Activated CD8-positive, alpha-beta memory T cell treated with anti-CD3 and anti-CD28 coated beads for 4 hours (primary cell): Measurements from ENCODE around the gene TMEM164.

Experiments
- DNase-seq, 2 donors: peaks; one replicate each; pipeline ENCODE4 v3.0.0-alpha.2; 2020; ENCODE audit warnings: low read depth in 2 of 2

Gene TMEM164

DNA sequence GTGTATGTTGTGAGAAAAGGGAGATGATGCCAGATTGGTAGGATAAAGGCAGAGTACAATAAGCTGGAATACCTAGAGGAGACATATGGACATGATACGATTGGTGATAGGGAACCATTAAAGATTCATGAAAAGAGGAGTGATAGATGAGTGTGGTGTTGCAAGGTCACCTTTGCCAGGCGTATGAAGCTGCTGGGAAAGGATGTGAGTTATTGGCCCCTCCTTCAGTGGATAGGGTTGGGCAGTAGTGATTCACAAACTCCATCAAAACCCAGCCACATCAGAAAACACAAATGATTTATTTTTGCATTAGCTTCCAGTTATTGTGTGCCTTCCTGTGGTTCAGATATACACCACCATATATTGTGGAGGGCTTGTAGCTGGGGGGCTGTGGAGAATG lies 34.3 kb downstream of the TMEM164 start:
- DNase-seq: no peak

DNA sequence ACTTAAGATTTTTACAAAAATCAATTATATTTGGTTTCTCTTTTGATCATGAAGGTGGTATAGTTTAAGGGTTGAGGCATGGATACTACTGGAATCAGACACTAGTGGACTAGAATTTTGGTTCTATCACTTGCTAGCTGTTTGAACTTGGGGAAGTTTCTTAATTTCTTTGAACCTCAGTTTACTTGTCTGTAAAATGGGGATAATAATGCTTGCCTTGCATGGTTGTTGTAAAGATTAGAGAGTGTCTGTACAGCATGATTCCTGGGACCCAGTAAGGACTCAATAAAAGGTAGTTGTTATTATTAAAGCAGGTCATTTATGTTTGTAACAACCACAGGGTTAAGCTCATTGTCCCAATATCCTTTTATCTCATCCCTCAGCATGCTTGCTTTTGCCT lies 36.0 kb downstream of the TMEM164 start:
- no peak for DNase-seq

DNA sequence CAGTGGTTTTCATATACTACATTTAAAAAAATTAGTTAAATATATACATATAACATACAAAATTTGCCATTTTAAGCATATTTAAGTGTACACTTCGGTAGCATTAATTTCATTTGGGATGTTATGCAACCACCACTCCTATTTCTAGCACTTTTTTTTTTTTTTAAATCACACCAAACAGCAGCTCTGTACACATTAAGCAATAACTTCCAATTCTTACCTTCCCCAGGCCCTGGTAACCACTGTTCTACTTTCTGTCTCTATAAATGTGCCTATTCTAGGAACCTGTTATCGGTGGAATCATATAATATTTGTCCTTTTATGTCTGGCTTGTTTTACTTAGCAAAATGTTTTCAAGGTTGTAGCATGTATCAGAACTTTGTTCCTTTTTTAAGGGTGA lies 39.1 kb downstream of the TMEM164 start:
- no peak for DNase-seq

DNA sequence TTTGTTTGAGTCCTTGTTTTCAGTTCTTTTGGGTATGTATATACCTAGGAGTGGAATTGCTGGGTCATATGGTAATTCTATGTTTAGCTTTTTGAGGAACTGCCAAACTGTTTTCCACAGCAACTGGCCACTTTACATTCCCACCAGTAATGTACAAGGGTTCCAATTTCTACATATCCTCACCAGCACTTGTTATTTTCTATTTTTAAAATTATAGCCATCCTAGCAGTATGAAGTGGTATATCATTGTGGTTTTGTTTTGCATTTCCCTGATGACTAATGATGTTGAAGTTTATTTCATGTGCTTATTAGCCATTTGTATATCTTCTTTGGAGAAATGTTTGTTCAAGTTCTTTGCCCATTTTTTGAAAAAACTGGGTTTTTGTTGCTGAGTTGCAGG lies 39.6 kb downstream of the TMEM164 start:
- DNase-seq: no peak

DNA sequence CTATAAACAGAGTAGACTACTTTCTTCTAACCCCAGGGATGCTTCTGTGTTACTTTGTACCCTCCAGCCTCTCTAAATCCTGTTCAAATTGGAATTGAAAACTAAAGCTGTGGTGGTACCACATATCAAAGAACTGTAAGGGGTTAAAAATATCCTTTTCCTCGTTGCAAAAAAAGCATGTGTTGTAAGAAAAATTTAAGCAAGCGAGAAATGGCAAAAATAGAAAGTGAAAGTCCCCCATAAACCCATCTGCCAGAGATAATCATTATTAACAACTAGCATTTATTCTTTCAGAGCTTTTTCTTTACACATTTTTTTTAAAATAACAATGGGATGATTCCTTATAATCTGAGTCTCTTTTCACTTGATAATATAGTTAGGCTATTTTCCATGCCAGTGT lies 40.6 kb downstream of the TMEM164 start:
- DNase-seq: no peak

DNA sequence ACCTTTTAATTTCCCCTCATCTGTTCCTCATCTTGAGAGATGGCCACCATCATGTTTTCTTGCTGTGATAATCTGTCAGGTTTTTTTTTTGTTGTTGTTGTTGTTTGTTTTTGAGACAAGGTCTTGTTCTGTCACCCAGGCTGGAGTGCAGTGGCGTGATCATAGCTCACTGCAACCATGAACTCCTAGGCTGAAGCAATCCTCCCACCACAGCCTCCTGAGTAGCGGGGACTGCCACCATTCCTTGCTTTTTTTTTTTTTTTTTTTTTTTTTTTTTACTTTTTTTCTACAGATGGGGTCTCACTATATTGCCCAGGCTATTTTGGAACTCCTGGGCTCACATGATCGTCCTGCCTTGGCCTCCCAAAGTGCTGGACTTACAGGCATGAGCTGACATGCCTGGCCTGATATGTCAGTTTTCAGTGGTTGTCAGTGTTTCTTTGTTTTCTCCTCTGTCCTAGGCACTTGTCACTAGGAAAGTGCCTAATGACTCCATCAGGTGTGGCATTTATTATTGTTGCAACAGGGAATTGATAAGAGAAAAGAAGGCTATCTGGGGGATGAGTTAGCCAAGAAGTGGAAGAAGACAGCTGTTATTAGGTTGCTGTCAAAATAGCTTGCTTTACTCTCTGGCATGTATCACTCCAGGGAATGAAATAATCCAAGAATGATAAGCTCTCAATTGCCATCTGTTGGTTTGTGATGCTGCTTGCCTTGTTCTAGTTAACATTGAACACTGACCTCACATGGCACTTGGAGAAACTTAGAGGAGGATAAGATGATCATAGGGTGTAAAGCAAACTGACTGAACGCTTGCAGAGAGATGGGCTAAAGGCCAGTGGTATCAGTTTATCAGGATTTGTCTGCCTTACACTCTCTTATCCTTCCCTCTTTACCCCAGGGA lies 41.7 kb downstream of the TMEM164 start:
- no peak for DNase-seq

DNA sequence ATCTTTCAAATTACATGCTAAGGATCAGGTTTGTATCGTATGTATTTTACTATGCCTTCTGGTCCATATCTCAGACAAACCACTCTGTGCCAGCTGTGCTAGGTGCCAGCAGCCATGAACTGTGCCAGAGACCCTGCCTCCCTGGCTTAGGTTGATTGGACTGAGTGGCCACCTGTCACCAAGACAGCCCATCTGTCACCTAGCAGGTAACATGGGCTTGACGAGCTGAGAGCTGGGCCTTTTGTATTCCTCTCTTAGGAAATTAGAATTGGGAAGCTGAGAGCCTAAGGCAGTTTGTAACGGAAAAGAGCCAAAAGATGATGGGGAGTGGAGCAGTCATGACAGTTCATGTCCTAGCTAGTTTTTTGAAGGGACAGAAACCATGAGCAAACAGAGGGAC lies 42.5 kb downstream of the TMEM164 start:
- DNase-seq: no peak

DNA sequence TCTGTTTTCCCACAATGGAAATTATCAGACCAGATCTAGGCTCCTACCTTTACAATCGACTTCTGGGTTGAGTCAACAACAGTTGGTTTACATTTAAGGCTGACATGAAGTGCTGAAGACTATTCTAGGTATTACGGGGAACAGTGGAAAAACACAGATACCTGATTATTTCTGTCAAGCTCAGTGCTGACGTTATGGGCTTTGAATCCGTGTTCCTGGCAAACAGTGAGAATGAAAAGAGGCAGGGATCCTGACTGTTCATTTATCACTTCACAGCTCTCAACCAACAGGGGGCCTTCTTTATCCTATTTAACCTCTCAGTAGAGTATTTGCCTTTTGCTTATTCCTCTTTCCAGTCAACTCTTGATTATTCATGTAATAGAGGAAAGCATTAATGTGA lies 43.1 kb downstream of the TMEM164 start:
- no peak for DNase-seq

DNA sequence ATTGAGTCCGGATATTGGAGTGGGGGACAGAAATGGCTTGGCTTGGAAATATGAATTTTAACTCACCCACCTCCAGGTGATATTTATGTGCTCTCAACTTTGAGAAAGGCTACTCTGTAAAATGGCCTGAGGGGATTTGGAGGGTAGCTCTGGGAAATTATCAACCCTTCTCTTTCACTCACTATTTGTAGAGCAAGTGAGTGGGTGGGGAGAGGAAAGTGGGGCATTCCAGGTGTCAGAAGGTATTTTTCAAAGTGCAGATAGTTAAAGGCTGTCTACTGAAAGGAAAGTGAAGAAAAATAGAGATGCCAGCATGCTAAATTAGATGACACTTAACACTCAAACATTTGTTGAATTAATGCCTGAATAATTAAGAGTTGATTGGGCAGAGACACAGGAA lies 44.1 kb downstream of the TMEM164 start:
- DNase-seq: no peak

DNA sequence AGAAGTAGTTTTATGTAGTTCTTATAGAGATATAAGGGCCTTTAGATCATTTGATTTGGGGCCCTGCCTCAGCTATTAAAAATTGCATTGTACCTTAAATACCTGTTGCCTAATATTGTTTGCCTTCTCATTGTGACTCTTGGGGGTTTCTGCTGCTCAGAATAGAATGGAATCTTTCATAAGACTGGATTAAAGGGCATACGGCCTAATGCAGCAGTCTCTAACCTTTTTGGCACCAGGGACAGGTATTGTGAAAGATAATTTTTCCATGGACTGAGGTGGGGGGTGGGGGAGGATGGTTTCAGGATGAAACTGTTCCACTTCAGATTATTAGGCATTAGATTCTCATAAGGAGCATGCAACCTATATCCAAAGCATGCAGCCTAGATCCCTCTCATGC lies 46.2 kb downstream of the TMEM164 start:
- no peak for DNase-seq

DNA sequence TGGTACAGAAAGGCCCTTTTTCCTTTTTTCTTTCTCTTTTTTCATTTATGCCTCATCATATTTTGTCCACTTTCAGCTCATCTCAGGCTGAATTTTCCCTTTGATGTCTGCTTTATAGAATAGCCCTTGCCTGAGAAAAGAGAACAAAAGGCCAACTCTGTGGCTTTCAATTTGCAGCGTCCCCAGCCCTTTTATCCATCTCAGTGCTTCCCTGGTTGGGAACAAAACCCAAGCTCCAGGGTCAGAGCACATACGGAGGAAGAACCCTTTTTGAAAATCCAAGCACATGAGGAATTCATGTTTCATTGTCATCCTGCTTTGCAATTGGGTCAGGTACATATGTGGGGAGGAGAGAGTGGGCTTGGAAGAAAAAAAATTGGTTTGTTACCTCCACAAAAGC lies 47.5 kb downstream of the TMEM164 start:
- DNase-seq: no peak

DNA sequence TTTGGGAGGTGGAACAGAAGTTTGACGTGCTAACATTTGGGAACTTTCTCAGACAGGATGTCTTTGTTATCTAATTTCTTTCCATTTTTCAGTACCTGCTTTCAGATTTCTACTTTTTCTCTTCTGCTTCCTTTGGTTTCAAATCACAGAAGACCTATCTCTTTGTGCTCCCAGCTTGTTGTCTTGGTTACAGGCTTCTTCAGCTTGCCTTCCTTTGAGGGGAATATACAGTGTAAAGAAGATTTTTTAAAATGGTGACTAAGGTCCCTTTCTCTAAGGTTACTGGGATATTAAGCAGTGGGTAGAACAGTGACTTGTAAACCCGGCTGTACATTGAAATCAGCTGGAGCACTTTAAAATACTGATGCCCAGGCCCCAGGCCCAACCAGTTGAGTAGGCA lies 48.0 kb downstream of the TMEM164 start:
- DNase-seq: no peak

DNA sequence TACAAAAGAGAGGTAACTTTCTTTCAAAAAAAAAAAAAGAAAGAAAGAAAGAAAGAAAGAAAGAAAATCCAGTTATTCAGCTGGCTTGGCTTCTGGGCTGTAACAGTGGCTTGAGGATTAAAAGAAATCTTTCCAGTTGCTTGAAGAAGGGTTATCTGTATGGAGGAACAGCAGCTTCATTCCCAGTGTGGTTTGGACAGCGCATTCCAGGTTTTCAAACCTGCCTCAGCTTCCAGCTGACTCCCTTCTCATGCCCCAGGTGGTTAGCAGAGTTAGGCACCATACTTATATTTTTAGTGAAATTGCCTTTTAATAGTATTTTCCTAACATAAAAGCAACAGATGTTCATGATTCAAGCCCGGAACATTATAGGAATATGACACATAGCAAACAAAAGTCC lies 48.6 kb downstream of the TMEM164 start:
- DNase-seq: no peak

DNA sequence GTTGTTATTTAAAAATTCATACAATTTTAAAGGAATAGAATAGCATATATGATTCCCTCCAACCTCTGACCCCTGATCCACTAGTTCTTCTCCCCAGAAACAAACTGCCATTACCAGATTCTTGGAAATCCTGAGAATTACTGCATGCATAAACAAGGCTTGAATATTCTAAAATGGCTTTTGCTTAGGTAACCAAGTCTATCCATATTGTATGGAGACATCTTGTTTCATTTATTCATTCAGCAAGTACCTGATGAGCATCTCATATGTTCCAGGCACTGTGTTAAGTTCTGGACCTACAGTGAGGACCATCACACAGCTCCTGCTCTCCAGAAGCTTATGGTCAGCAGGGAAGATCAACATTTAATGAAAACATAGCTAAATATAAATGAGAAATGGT lies 49.4 kb downstream of the TMEM164 start:
- no peak for DNase-seq

DNA sequence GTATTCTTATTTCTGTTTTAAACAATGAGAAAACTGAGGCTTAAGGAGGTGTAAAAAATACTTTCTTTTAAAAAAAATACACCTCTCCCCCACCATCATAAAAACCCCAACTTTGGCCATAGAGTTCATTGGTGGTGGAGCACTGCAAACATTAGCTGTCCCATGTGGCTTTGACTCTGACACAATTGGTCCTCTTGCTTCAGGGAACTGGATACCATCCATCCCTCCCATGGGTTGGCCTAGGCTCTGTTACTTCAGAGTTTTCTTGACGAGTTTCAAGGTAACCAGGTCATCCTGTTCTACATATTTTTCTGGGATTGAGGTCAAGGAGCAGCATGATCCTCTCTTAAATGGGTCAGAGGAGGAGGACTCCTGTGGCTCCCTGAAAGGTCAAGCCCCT lies 50.5 kb downstream of the TMEM164 start:
- DNase-seq: no peak

DNA sequence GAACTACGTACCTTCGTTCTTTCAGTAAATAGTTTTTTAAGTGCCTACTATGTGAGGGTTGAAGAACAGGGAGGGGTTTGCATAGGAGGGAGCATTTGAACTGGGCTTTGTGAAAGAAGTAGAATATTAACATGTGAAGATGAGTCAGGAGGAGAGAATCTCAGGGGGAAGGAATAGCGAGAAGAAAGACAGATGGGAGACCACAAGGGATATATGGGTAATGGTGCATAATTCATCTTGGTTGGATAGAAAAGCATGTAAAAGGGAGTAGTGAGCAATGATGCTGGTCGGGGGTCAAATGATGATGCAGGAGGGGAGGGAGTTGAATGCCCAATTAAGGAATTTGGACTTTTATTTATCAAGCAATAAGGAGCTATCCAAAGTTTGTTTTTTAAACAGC lies 52.7 kb downstream of the TMEM164 start:
- DNase-seq: no peak

DNA sequence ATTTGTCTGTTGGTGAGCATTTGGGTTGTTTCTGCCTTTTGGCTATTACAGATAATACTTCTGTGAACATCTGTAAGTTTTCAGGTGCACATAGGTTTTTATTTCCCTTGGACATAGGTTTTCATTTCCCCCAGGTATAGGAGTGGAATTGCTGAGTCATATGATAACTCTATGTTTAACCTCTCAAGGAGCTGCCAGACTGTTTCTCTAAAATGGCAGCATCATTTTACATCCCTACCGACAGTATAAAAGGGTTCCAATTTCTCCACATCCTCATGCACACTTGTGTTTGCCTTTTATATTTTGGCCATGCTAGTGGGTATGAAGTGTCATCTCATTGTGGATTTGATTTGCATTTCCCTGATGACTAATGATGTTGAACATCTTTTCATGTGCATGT lies 53.5 kb downstream of the TMEM164 start:
- no peak for DNase-seq

DNA sequence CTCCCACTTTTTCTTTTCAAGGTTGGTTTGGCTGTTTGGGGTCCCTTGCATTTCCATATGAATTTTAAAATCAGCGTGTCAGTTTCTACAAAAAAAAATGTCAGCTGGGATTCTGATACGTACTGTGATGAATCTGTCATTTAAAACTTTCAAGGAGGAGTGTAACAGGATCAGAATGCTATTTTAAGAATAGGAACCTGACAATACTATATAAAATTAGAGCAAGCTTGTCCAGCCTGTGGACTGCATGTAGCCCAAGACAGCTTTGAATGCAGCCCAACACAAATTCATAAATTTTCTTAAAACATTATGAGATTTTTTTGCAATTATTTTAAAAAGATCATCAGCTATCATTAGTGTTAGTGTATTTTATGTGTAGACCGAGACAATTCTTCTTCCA lies 56.5 kb downstream of the TMEM164 start:
- no peak for DNase-seq

DNA sequence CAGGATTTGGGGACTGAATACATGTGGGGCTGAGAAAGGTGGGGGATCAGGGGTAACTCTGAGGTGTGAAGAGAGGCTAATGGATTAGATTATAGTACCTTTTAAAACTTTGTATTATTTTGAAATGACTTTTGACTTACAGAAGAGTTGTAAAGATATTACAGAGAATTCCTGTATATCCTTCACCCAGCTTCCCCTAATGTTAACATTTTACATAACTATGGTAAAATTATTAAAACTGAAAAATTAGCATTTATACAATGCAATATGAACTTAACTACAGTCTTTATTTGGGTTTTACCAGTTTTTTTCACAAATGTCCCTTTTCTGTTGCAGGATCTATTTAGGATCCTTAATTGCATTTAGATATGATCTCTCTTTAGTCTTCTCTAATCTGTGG lies 57.4 kb downstream of the TMEM164 start:
- no peak for DNase-seq

DNA sequence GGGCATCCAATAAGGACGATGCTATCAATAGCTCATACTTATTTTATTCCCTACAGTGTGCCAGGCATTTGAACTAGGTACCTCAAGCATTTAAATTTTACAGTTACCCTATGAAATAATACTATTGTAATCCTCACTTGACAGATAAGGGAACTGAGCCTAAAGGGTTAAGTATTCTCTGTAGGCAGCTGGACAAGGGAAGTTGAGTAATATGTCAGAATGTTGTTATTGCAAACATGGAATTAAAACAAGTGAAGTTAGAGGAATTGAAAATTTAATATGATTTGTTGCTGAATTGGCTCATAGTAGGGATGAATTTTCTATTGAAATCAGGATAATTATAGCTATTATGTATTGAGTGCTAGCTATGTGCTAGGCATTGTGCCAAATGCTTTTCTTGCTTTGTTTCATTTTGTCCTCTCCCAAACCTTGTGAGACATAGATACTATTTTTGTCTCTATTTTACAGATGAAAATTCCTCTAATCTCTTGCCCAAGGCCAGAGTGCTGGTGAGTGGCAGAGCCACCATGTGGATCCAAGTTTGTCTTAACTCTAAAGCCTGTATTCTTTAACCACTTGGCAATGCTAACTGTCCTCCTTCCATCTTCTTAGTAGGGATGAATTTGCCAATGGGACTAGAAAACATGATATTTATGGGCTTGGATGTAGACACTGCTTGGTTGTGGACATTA lies 58.1 kb downstream of the TMEM164 start:
- DNase-seq: no peak

DNA sequence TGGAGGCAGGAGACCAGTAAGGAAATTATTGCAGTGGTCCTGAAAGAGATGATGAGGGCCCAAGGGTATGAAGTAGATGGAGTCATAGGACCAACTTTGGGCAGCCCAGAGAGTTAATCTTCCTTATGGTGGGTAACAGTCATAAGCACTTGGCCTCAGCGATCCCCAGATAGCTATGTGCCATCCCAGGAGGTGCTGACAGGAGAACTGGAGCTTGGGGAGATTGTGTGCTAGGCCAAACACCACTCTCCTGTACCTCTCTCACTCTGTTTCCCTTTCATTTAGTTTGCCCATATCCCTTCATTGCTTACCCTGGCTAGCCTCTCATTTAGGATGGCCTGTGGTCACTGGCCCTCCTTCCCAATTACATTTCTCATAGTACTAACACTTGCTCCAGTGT lies 60.0 kb downstream of the TMEM164 start:
- no peak for DNase-seq

DNA sequence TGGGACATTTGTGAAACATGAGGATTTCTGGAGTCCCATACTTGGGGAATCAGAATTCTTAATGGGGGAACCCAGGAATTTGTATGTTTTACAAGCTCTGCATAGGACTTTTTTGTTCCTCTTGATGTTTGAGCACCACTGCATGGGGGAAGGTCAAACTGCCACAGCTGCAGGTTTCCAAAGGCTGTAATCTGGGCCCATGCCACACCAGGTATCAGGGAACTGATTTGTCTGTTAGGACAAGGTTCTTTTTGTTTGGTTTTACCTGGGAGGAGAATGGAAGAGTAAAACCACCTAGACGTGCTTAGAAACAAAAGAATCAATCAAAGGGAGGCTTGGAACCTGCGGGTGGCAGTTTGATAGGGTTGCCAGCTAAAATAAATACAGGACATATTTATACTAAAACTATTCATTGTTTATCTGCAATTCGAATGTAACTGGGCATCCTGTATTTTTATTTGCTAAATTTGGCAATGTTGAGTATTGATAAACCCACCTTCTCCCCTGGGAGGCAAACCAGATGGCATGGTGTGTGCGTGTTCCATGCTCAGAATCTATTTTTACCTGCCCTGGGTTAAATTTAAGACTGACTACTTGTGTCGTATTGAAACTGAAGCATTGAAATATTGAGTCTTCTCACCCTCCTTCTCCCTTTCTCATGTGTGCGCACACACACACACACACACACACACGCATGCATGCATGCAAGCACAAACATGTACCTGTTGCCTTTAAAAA lies 63.7 kb downstream of the TMEM164 start:
- DNase-seq: no peak

DNA sequence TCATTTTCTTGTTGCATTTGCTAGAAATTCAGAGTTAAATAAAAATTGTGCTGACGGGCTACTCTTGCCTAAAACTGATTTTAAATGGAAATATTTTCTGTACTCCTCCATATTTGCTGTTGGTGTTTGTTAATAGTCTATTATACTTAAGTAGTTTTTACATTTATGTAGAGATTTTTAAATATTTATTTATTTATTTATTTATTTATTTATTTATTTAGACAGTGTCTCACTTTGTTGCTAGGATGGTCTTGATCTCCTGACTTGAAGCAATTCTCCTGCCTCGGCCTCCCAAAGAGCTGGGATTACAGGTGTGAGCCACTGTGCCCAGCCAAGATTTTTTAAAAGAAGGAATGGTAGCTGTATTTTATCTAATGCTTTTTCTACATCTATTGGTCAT lies 68.1 kb downstream of the TMEM164 start:
- no peak for DNase-seq
